Measurements from ENCODE around the gene ZNF654. TPM values are rescaled to one million over a fixed set of nuclear protein-coding genes. Genes with fewer than 3 reads are reported as not detected.

The ZNF654 gene
- total RNA-seq, 1 experiment from 2014 or later: 12.4 TPM

DNA sequence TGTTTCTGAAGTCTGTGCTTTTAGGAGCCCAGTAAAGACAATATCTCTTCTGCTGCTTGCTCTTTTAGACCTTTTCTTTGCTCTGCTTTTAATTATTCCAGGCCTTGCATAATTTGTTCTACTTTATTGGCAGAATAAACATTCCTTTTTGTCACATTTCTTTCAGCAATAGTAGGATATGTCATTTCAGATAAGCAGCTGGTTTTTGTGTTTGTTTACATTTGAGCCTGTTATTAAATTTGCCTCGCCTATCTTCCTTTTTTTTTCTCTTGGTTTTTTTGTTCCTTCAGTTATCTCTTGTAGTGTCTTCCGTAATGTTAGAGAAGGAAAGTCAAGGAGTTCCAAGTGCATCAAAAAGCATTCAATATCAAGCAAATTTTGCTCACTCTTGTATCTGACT, 16.4 kb downstream of the ZNF654 start:
- ChIA-PET CTCF (no interaction called here), POLR2A (interaction anchor here (1.4 kb wide), 1 partner anchor 23 kb away, joined by 4 read pairs; no protein-coding TSS in a partner anchor)
- intact Hi-C loops (cut with micrococcal nuclease): no loop called here
- H3K4me3 Mint-ChIP-seq (ENCODE audit: unreplicated experiment): no peak overlapping the region
- H3K36me3 Mint-ChIP-seq (ENCODE audit: insufficient read depth, unreplicated experiment): peaks cover 17% of the 10 kb centered on the region
- no TSS peak for BruUV-seq (replicated peaks)
- H3K27me3 Mint-ChIP-seq (ENCODE audit: insufficient read depth, unreplicated experiment): no peaks in the 10 kb centered on the region
- no peak for DNase-seq (ENCODE audit: unreplicated experiment)
- peaks cover 19% of the 10 kb centered on the region for H3K4me1 Mint-ChIP-seq (ENCODE audit: insufficient read depth, unreplicated experiment)
- H3K9me3 Mint-ChIP-seq (ENCODE audit: unreplicated experiment): peaks cover 5% of the 10 kb centered on the region
- TF ChIP-seq, protein P1, sequence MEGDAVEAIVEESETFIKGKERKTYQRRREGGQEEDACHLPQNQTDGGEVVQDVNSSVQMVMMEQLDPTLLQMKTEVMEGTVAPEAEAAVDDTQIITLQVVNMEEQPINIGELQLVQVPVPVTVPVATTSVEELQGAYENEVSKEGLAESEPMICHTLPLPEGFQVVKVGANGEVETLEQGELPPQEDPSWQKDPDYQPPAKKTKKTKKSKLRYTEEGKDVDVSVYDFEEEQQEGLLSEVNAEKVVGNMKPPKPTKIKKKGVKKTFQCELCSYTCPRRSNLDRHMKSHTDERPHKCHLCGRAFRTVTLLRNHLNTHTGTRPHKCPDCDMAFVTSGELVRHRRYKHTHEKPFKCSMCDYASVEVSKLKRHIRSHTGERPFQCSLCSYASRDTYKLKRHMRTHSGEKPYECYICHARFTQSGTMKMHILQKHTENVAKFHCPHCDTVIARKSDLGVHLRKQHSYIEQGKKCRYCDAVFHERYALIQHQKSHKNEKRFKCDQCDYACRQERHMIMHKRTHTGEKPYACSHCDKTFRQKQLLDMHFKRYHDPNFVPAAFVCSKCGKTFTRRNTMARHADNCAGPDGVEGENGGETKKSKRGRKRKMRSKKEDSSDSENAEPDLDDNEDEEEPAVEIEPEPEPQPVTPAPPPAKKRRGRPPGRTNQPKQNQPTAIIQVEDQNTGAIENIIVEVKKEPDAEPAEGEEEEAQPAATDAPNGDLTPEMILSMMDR (IDR thresholded peaks at IDR 0.05; ENCODE audit: unreplicated experiment): no peak
- no peak overlapping the region for H3K27ac Mint-ChIP-seq (ENCODE audit: low read depth, unreplicated experiment)

DNA sequence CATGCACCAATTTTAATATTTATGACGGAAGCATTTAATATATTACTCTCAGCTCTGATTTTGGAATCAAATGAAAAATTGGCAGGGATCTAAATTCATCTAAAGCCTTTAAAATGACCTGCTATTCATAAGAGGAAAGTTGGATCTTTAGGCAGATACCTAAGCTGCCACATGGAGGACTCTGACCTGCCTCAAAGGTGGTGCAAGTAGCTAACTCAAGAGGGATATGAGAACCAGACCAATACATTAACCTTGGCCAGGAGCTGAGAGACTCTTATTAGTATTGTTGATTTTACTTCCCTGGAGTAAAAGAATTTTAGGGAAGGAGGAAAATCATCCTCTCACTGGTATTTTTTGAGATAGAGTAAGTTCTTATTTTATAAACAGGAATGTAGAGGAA, 17.7 kb downstream of the ZNF654 start:
- Mint-ChIP-seq H3K36me3 (ENCODE audit: insufficient read depth, unreplicated experiment) (peaks cover 17% of the 10 kb centered on the region), H3K27ac (ENCODE audit: low read depth, unreplicated experiment) (no peak overlapping the region), H3K27me3 (ENCODE audit: insufficient read depth, unreplicated experiment) (no peaks in the 10 kb centered on the region), H3K4me3 (ENCODE audit: unreplicated experiment) (no peak overlapping the region), H3K9me3 (ENCODE audit: unreplicated experiment) (peaks cover 5% of the 10 kb centered on the region), H3K4me1 (ENCODE audit: insufficient read depth, unreplicated experiment) (peaks cover 25% of the 10 kb centered on the region)
- ChIA-PET CTCF (interaction anchor here (0.7 kb wide), 1 partner anchor 1288 kb away, joined by 3 read pairs; no protein-coding TSS in a partner anchor), POLR2A (no interaction called here)
- no peak for DNase-seq (ENCODE audit: unreplicated experiment)
- no TSS peak for BruUV-seq (replicated peaks)
- TF ChIP-seq, protein P1 (IDR thresholded peaks at IDR 0.05; ENCODE audit: unreplicated experiment): no peak
- intact Hi-C loops (cut with micrococcal nuclease): no loop called here

DNA sequence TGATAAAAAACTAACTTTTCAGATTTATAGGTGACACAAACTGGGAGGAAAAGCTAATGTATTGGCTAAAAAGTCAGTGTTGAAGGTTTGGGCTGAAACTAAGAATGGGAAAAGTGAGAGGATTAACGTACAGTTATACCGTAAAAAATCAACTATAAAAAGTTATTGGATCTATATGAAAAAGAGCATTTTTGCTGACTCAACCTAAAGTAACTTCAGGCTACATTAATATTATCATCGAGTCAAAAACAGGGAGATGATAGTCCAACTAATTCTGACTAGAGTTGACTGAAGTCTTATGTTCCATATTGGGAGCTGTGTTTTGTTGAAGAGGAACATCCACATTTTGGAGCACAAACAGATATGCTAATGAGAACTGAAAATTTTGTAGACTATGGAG, 19.9 kb downstream of the ZNF654 start:
- Mint-ChIP-seq H3K27ac (ENCODE audit: low read depth, unreplicated experiment) (no peak overlapping the region), H3K36me3 (ENCODE audit: insufficient read depth, unreplicated experiment) (peaks cover 18% of the 10 kb centered on the region), H3K4me1 (ENCODE audit: insufficient read depth, unreplicated experiment) (peaks cover 30% of the 10 kb centered on the region), H3K9me3 (ENCODE audit: unreplicated experiment) (no peaks in the 10 kb centered on the region), H3K27me3 (ENCODE audit: insufficient read depth, unreplicated experiment) (no peaks in the 10 kb centered on the region), H3K4me3 (ENCODE audit: unreplicated experiment) (no peak overlapping the region)
- intact Hi-C loops (cut with micrococcal nuclease): no loop called here
- BruUV-seq (replicated peaks): no TSS peak
- CTCF ChIA-PET: interaction anchor here (0.6 to 1.1 kb wide), 3 partner anchors 11 to 717 kb away, joined by 3 to 4 read pairs (median 4); no protein-coding TSS in a partner anchor
- no peak for DNase-seq (ENCODE audit: unreplicated experiment)
- POLR2A ChIA-PET: interaction anchor here (1.0 to 3.7 kb wide), 3 partner anchors 11 to 20 kb away, joined by 3 to 21 read pairs (median 4); partner anchors contain the start of genes CGGBP1 and ZNF654
- TF ChIP-seq, protein P1 (IDR thresholded peaks at IDR 0.05; ENCODE audit: unreplicated experiment): no peak

DNA sequence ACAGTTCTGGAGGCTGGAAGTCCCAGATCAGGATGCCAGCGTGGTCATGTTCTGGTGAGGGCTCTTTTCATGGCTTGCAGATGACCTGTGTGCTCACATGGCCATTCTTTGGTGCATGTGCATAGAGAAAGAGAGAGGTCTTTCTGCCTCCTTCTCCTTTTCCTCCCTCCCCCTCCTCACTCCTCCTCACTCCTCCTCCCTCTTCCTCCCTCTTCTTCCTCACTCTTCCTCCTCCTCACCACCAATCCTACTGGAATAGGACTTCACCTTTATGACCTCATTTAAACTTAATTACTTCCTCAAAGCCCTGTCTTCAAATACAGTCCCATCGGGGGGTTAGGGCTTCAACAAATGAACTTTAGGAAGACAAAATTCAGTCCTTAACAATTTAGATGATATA, 23.8 kb downstream of the ZNF654 start:
- BruUV-seq (replicated peaks): no TSS peak
- Mint-ChIP-seq H3K36me3 (ENCODE audit: insufficient read depth, unreplicated experiment) (peaks cover 14% of the 10 kb centered on the region), H3K4me1 (ENCODE audit: insufficient read depth, unreplicated experiment) (peaks cover 11% of the 10 kb centered on the region), H3K4me3 (ENCODE audit: unreplicated experiment) (no peak overlapping the region), H3K27me3 (ENCODE audit: insufficient read depth, unreplicated experiment) (no peaks in the 10 kb centered on the region), H3K27ac (ENCODE audit: low read depth, unreplicated experiment) (no peak overlapping the region), H3K9me3 (ENCODE audit: unreplicated experiment) (no peaks in the 10 kb centered on the region)
- intact Hi-C loops (cut with micrococcal nuclease): no loop called here
- ChIA-PET CTCF (interaction anchor here (1.6 kb wide), 1 partner anchor 45 kb away, joined by 4 read pairs; no protein-coding TSS in a partner anchor), POLR2A (interaction anchor here (1.0 kb wide), 1 partner anchor 24 kb away, joined by 3 read pairs; the partner anchor contains the start of genes CGGBP1 and ZNF654)
- TF ChIP-seq, protein P1 (IDR thresholded peaks at IDR 0.05; ENCODE audit: unreplicated experiment): no peak
- DNase-seq (ENCODE audit: unreplicated experiment): no peak

All from MCF 10A (cell line).